ENCODE results near the gene PPA2.
"Not testable (repeated sequence)": the region's sequence is repeated elsewhere in the genome, so short reads cannot be mapped to it uniquely, and the experiment has no call there.

The PPA2 gene

DNA sequence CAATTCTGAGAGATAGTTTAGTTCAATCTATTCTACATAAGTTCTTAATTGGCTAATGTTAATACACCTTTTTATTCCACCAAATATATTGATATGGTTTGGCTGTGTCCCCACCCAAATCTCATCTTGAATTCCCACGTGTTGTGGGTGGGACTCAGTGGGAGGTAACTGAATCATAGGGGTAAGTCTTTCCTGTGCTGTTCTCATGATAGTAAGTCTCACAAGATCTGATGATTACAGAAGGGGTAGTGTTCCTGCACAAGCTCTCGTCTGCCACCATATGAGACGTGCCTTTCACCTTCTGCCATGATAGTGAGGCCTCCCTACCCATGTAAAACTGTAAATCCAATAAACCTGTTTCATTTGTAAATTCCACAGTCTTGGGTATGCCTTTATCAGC is 11.3 kb downstream of the PPA2 start:
- TF ChIP-seq, protein P1, sequence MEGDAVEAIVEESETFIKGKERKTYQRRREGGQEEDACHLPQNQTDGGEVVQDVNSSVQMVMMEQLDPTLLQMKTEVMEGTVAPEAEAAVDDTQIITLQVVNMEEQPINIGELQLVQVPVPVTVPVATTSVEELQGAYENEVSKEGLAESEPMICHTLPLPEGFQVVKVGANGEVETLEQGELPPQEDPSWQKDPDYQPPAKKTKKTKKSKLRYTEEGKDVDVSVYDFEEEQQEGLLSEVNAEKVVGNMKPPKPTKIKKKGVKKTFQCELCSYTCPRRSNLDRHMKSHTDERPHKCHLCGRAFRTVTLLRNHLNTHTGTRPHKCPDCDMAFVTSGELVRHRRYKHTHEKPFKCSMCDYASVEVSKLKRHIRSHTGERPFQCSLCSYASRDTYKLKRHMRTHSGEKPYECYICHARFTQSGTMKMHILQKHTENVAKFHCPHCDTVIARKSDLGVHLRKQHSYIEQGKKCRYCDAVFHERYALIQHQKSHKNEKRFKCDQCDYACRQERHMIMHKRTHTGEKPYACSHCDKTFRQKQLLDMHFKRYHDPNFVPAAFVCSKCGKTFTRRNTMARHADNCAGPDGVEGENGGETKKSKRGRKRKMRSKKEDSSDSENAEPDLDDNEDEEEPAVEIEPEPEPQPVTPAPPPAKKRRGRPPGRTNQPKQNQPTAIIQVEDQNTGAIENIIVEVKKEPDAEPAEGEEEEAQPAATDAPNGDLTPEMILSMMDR (IDR thresholded peaks at IDR 0.05; ENCODE audit: unreplicated experiment in 3 of 3): no peak
- Mint-ChIP-seq H3K27ac (no peak overlapping the region), H3K4me3 (no peak overlapping the region), H3K27me3 (ENCODE audit: low read depth) (no peaks in the 10 kb centered on the region), H3K36me3 (ENCODE audit: low read depth) (peaks cover 75% of the 10 kb centered on the region), H3K9me3 (peaks cover 24% of the 10 kb centered on the region), H3K4me1 (no peaks in the 10 kb centered on the region)

DNA sequence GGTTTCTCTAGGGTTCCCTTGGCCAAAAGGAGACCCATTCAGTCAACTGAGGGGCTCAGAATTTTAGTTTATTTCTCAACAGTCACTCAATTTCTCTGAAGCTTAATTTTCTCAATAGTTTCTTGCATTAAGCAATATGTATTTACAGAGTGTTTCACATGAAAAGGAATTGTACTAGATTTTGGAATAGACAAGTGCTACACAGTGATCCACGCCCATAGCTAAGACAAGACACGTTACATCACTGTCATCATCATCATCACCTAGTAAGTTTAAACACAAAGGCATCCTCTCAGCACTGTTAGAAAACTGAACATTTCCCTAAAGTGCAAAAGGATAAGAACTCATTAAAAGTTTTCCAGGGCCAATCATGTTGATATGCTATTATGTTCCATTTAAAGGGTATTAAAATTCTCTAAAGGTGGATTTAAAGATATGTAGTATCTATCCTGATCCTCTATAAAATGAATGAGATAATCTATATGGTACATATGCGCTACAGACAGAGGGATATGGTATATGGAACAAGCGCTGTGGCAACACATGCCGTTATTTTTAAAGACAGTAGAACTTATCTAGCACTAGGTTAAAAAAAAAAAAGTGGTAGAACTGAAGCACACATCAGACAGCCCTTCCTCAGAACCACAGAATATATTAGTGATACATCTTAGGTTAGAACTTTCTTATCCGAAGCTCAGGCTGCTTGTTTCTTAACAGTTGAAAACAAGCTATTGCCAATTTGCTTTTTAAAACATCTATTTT is 12.1 kb downstream of the PPA2 start:
- H3K27me3 Mint-ChIP-seq (ENCODE audit: low read depth): no peaks in the 10 kb centered on the region
- TF ChIP-seq, protein P1 (IDR thresholded peaks at IDR 0.05; ENCODE audit: unreplicated experiment in 3 of 3): no peak
- peaks cover 67% of the 10 kb centered on the region for H3K36me3 Mint-ChIP-seq (ENCODE audit: low read depth)
- H3K27ac Mint-ChIP-seq: no peak overlapping the region
- no peaks in the 10 kb centered on the region for H3K4me1 Mint-ChIP-seq
- no peak overlapping the region for H3K4me3 Mint-ChIP-seq
- peaks cover 24% of the 10 kb centered on the region for H3K9me3 Mint-ChIP-seq

DNA sequence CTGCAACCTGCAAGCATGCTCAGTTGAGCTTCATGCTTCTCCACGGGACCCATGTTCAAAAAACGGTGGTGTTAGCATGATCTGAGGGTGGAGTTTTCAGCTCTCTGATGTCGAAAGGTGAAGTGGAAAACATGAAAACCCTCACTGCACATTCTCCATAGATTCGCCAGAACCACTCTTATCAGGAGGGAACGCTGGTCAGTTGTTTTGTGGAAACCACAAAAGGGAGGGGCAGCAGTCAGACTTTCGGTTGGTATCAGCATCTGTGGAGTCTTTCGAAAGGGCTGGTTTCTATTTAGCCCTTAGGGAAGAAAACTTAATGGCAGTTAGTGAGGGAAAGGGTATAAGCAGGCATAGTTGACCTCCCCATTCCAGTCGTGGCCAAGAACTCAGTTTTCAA is 12.6 kb downstream of the PPA2 start:
- TF ChIP-seq, protein P1 (IDR thresholded peaks at IDR 0.05; ENCODE audit: unreplicated experiment in 3 of 3): no peak
- Mint-ChIP-seq H3K27ac (no peak overlapping the region), H3K9me3 (peaks cover 22% of the 10 kb centered on the region), H3K27me3 (ENCODE audit: low read depth) (no peaks in the 10 kb centered on the region), H3K4me1 (no peaks in the 10 kb centered on the region), H3K4me3 (no peak overlapping the region), H3K36me3 (ENCODE audit: low read depth) (peaks cover 61% of the 10 kb centered on the region)

DNA sequence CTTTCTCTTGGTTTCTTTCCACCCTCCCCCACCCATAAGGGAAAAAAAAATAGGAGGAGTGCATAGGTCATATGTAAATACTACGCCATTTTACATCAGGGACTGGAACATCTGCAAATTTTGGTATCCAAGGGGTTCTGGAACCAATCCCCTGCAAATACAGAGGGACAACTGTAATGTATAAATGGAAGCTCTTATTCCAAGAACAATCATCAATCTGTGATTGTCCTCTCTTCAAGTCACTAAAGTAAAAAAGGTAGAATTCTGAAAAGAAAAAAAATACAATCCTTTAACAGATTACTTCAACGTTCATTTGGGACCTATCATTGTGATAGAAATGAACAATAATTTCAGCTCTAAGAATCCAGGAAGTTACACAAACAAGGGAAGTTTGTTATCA is 13.6 kb downstream of the PPA2 start:
- Mint-ChIP-seq H3K4me3 (no peak overlapping the region), H3K36me3 (ENCODE audit: low read depth) (peaks cover 58% of the 10 kb centered on the region), H3K4me1 (peaks cover 4% of the 10 kb centered on the region), H3K27me3 (ENCODE audit: low read depth) (no peaks in the 10 kb centered on the region), H3K27ac (no peak overlapping the region), H3K9me3 (peaks cover 15% of the 10 kb centered on the region)
- TF ChIP-seq, protein P1 (IDR thresholded peaks at IDR 0.05; ENCODE audit: unreplicated experiment in 3 of 3): no peak

DNA sequence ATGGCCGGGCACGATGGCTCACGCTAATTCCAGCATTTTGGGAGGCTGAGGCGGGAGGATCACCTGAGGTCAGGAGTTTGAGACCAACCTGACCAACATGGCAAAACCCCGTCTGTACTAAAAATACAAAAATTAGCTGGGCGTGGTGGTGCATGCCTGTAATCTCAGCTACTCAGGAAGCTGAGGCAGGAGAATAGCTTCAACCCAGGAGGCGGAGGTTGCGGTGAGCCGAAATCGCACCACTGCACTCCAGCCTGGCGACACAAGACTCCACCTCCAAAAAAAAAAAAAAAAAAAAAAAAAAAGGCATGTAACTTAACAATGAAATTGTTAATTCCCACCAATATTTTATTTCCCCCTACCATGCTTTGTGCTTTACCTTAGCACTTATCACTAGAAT is 15.3 kb downstream of the PPA2 start:
- not testable (repeated sequence) for H3K27ac Mint-ChIP-seq; H3K4me3 Mint-ChIP-seq; H3K27me3 Mint-ChIP-seq (ENCODE audit: low read depth); H3K4me1 Mint-ChIP-seq; H3K9me3 Mint-ChIP-seq
- H3K36me3 Mint-ChIP-seq (ENCODE audit: low read depth): peaks cover 53% of the 10 kb centered on the region

DNA sequence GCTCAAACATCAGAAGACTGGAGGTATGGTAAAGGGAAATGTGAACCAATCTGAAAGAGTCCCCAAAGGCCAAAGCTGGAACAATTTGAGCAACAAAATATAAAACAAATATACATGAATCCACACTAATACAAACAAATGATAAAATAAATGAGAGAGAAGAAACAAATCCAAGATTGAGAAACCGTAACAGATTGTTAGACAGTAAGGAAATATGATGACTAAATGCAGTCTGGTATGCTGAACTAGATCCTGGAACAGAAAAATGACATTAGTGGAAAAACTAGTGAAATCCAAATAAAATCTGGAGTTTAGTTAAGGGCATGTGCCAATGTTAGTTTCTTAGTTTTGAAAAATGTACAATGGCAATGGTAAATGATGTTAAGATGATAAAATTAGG is 15.9 kb downstream of the PPA2 start:
- TF ChIP-seq, protein P1 (IDR thresholded peaks at IDR 0.05; ENCODE audit: unreplicated experiment in 3 of 3): no peak
- Mint-ChIP-seq H3K4me1 (peaks cover 4% of the 10 kb centered on the region), H3K36me3 (ENCODE audit: low read depth) (peaks cover 54% of the 10 kb centered on the region), H3K9me3 (peaks cover 3% of the 10 kb centered on the region), H3K27me3 (ENCODE audit: low read depth) (no peaks in the 10 kb centered on the region), H3K27ac (no peak overlapping the region), H3K4me3 (no peak overlapping the region)
